ENCODE results near the gene NUCKS1. TPM values are rescaled to one million over a fixed set of nuclear protein-coding genes. Genes with fewer than 3 reads are reported as not detected.

NUCKS1 gene
- total and polyA plus RNA-seq, 2 experiments from 2014 or later: 69.9 to 122 TPM

DNA sequence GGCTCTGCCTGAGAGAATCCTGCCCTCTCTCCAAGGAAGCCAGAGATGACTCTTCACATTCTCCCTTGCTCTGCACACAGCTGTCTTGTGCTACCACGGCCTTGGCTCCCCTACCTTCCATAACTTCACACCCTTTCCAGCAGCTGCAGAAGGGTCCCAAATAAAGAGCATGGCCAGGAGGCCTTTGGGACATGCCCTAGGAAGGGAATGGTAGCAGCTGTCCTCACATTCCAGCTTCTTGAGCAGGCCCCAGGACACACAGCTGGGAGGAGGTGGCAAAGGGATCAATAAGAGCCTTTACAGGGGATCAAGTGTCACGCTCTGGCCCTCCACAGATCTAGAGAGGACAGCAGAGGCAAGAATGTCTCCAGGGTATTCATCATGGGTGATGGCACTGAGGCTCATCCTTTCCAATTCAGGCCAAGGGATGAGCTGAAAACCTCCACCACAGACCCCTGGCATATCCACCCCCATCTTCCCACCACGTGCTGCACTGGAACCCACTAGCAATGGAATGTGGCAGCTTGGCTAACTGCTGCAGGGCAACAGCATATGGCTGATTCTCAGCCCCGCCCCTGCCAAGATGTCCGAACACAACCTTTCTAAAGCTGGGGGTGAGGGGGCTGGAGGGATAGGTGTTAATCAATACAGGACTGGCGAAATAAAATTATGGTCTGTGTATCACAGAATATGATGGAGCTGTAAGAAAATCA, 43.1 kb upstream of the NUCKS1 start:
- no peaks in the 10 kb centered on the region for H3K9me3 ChIP-seq (ENCODE audit: low read depth)
- H3F3A ChIP-seq (ENCODE audit: insufficient read depth): no peaks in the 10 kb centered on the region
- no peak overlapping the region for H3K4me2 ChIP-seq (ENCODE audit: unreplicated experiment)
- H3K9ac ChIP-seq: no peak overlapping the region
- H3K4me3 ChIP-seq: no peak overlapping the region
- in situ Hi-C loops (cut with MboI): loop anchor here (10.0 kb wide), 1 partner anchor 192 kb away; no protein-coding TSS in a partner anchor
- peaks cover 11% of the 10 kb centered on the region; the same call in 1 of the 2 replicates for H3K36me3 ChIP-seq (ENCODE audit: low read depth)
- H3K79me2 ChIP-seq (ENCODE audit: insufficient read depth): no peaks in the 10 kb centered on the region
- no peak for DNase-seq
- no peaks in the 10 kb centered on the region for H3K27me3 ChIP-seq (replicated peaks; ENCODE audit: insufficient read depth)
- 78 to 82% methylated on average over 6 of the region's 6 CpGs for WGBS, 2 experiments (ENCODE audit: low coverage in 1 of 2, low lambda C conversion rate in 2 of 2, missing lambda C conversion rate in 2 of 2)
- TF ChIP-seq EZH2phosphoT487 (IDR thresholded peaks at IDR 0.05; ENCODE audit: insufficient read depth, low read depth) (no peak), EZH2 (IDR thresholded peaks at IDR 0.05; ENCODE audit: insufficient read depth, poor library complexity, severe bottlenecking) (no peak)
- no peak overlapping the region for H3K27ac ChIP-seq
- H3K9me2 ChIP-seq (ENCODE audit: insufficient read depth): no peaks in the 10 kb centered on the region
- no peaks in the 10 kb centered on the region for H3K4me1 ChIP-seq (ENCODE audit: insufficient read depth)
- no peaks in the 10 kb centered on the region for H4K20me1 ChIP-seq (ENCODE audit: insufficient read depth)
- no peak overlapping the region for H2AFZ ChIP-seq

- H3K4me2 ChIP-seq (ENCODE audit: unreplicated experiment): no peak overlapping the region
- no peak for DNase-seq
- no peaks in the 10 kb centered on the region for H3K4me1 ChIP-seq (ENCODE audit: insufficient read depth)
- no peaks in the 10 kb centered on the region for H3F3A ChIP-seq (ENCODE audit: insufficient read depth)
- no peak overlapping the region for H3K27ac ChIP-seq
- no peak overlapping the region for H3K9ac ChIP-seq
- no peaks in the 10 kb centered on the region for H3K27me3 ChIP-seq (replicated peaks; ENCODE audit: insufficient read depth)
- no peak for TF ChIP-seq EZH2phosphoT487 (IDR thresholded peaks at IDR 0.05; ENCODE audit: insufficient read depth, low read depth)
- TF ChIP-seq EZH2 (IDR thresholded peaks at IDR 0.05; ENCODE audit: insufficient read depth, poor library complexity, severe bottlenecking): no peak
- H3K79me2 ChIP-seq (ENCODE audit: insufficient read depth): no peaks in the 10 kb centered on the region
- H3K36me3 ChIP-seq (ENCODE audit: low read depth): peaks cover 6% of the 10 kb centered on the region; the same call in 1 of the 2 replicates
- WGBS, 2 experiments (ENCODE audit: low coverage in 1 of 2, low lambda C conversion rate in 2 of 2, missing lambda C conversion rate in 2 of 2): 86 to 89% methylated on average over 8 of the region's 8 CpGs
- no peak overlapping the region for H3K4me3 ChIP-seq
- H3K9me2 ChIP-seq (ENCODE audit: insufficient read depth): no peaks in the 10 kb centered on the region
- no peak overlapping the region for H2AFZ ChIP-seq
- no peaks in the 10 kb centered on the region for H4K20me1 ChIP-seq (ENCODE audit: insufficient read depth)
- no peaks in the 10 kb centered on the region for H3K9me3 ChIP-seq (ENCODE audit: low read depth)
- in situ Hi-C loops (cut with MboI): loop anchor here (10.0 kb wide), 1 partner anchor 192 kb away; no protein-coding TSS in a partner anchor
Observed at GRCh38 chr1:205792481-205792881, 42.5 kb upstream of the NUCKS1 start.

GRCh38 chr1:205791568-205792180, 41.7 kb upstream of the NUCKS1 start:
- H3K27me3 ChIP-seq (replicated peaks; ENCODE audit: insufficient read depth): no peaks in the 10 kb centered on the region
- no peaks in the 10 kb centered on the region for H4K20me1 ChIP-seq (ENCODE audit: insufficient read depth)
- H3K9ac ChIP-seq: no peak overlapping the region
- WGBS, 2 experiments (ENCODE audit: low coverage in 1 of 2, low lambda C conversion rate in 2 of 2, missing lambda C conversion rate in 2 of 2): 52 to 75% methylated on average over 3 to 5 of the region's 5 CpGs
- peaks cover 6% of the 10 kb centered on the region; the same call in 1 of the 2 replicates for H3K36me3 ChIP-seq (ENCODE audit: low read depth)
- H3K4me3 ChIP-seq: no peak overlapping the region
- TF ChIP-seq EZH2phosphoT487 (IDR thresholded peaks at IDR 0.05; ENCODE audit: insufficient read depth, low read depth): no peak
- no peak for TF ChIP-seq EZH2 (IDR thresholded peaks at IDR 0.05; ENCODE audit: insufficient read depth, poor library complexity, severe bottlenecking)
- H3K9me2 ChIP-seq (ENCODE audit: insufficient read depth): no peaks in the 10 kb centered on the region
- no peaks in the 10 kb centered on the region for H3K9me3 ChIP-seq (ENCODE audit: low read depth)
- in situ Hi-C loops (cut with MboI): loop anchor here (10.0 kb wide), 1 partner anchor 193 kb away; no protein-coding TSS in a partner anchor
- no peak overlapping the region for H2AFZ ChIP-seq
- H3K4me2 ChIP-seq (ENCODE audit: unreplicated experiment): no peak overlapping the region
- no peak overlapping the region for H3K27ac ChIP-seq
- peak; percentile 75 for DNase-seq
- H3K4me1 ChIP-seq (ENCODE audit: insufficient read depth): no peaks in the 10 kb centered on the region
- H3F3A ChIP-seq (ENCODE audit: insufficient read depth): no peaks in the 10 kb centered on the region
- H3K79me2 ChIP-seq (ENCODE audit: insufficient read depth): no peaks in the 10 kb centered on the region

DNA sequence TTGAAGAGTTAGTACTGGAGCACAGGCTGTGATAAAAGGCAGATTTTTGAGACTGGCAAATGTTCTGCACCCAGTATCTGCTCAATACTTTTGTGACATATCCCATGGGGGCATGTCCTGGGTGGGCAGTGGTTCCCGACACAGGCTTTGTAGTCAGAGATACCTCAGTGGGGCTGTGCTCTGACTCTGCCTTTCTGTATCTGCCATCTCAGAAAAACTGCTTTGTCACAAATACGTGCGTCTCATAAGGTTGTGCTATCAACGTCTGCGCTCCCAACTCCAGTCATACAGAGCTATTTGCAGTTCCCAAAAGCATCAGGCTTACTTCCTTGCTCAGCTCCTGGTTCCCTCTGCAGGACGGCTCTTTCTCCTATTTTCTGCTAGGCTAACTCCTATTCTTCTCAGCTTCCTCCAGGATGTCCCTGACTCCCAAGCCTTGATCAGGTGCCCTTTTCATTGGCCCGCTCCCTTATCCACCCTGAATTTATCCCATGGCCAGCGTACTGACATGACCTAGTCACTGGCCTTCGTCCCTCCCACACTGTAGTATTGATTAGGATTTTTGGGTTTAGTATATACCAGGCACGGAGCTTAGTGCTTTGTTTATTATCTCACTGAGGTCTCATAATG, 37.4 kb upstream of the NUCKS1 start:
- no peak overlapping the region for H3K9ac ChIP-seq
- no peak overlapping the region for H3K27ac ChIP-seq
- 84 to 88% methylated on average over 10 of the region's 10 CpGs for WGBS, 2 experiments (ENCODE audit: low coverage in 1 of 2, low lambda C conversion rate in 2 of 2, missing lambda C conversion rate in 2 of 2)
- no peaks in the 10 kb centered on the region for H3K79me2 ChIP-seq (ENCODE audit: insufficient read depth)
- H4K20me1 ChIP-seq (ENCODE audit: insufficient read depth): no peaks in the 10 kb centered on the region
- H2AFZ ChIP-seq: no peak overlapping the region
- no peaks in the 10 kb centered on the region for H3K4me1 ChIP-seq (ENCODE audit: insufficient read depth)
- in situ Hi-C loops (cut with MboI): loop anchor here (5.0 kb wide), 1 partner anchor 125 kb away; no protein-coding TSS in a partner anchor
- no peaks in the 10 kb centered on the region for H3K27me3 ChIP-seq (replicated peaks; ENCODE audit: insufficient read depth)
- DNase-seq: no peak
- H3K4me2 ChIP-seq (ENCODE audit: unreplicated experiment): no peak overlapping the region
- H3K4me3 ChIP-seq: no peak overlapping the region
- H3K9me2 ChIP-seq (ENCODE audit: insufficient read depth): no peaks in the 10 kb centered on the region
- peaks cover 6% of the 10 kb centered on the region; the same call in 1 of the 2 replicates for H3K36me3 ChIP-seq (ENCODE audit: low read depth)
- no peaks in the 10 kb centered on the region for H3K9me3 ChIP-seq (ENCODE audit: low read depth)
- TF ChIP-seq EZH2 (IDR thresholded peaks at IDR 0.05; ENCODE audit: insufficient read depth, poor library complexity, severe bottlenecking): no peak
- no peak for TF ChIP-seq EZH2phosphoT487 (IDR thresholded peaks at IDR 0.05; ENCODE audit: insufficient read depth, low read depth)
- H3F3A ChIP-seq (ENCODE audit: insufficient read depth): no peaks in the 10 kb centered on the region
